ENCODE data around the gene KPTN.

DNA sequence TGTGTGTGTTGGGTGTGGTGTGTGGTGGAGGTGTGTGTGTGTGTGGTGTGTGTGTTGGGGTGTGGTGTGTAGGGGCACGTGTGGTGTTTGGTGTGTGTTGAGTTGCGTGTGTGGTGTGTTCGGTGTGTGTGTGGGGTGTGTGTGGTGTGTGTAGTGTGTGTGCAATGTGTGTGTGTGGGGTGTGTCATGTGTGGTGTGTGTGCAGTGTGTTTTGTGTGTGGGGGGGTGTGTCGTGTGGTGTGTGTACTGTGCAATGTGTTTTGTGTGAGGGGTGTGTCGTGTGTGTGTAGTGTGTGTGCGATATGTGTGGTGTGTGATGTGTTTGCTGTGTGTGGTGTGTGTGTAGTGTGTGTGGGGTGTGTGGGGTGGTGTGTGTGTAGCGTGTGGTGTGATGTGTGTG, 6.0 kb upstream of the KPTN start:
- TF ChIP-seq, protein P1, sequence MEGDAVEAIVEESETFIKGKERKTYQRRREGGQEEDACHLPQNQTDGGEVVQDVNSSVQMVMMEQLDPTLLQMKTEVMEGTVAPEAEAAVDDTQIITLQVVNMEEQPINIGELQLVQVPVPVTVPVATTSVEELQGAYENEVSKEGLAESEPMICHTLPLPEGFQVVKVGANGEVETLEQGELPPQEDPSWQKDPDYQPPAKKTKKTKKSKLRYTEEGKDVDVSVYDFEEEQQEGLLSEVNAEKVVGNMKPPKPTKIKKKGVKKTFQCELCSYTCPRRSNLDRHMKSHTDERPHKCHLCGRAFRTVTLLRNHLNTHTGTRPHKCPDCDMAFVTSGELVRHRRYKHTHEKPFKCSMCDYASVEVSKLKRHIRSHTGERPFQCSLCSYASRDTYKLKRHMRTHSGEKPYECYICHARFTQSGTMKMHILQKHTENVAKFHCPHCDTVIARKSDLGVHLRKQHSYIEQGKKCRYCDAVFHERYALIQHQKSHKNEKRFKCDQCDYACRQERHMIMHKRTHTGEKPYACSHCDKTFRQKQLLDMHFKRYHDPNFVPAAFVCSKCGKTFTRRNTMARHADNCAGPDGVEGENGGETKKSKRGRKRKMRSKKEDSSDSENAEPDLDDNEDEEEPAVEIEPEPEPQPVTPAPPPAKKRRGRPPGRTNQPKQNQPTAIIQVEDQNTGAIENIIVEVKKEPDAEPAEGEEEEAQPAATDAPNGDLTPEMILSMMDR (IDR thresholded peaks at IDR 0.05; ENCODE audit: low read depth, low read length): no peak
- TF ChIP-seq EZH2phosphoT487 (IDR thresholded peaks at IDR 0.05; ENCODE audit: low read depth): no peak
